GM18508 (cell line): Measurements from ENCODE around the gene FKBP2.

ENCODE experiments used
- ATAC-seq: cut with Tn5 transposase; IDR thresholded peaks from one replicate; pipeline ENCODE4 v1.9.1; 2021; ENCODE audit warnings: moderate number of reproducible peaks; ENCODE audit not compliant: insufficient read depth, unreplicated experiment

Gene FKBP2

GRCh38 chr11:64246871-64247728 lies 6.2 kb downstream of the FKBP2 start, which contains the start of gene PPP1R14B:
Gene PPP1R14B (minus strand): TSS chr11:64246943. CDS start chr11:64246673, 270 bp downstream.
- ATAC-seq = no peak

- no peak for ATAC-seq
Measured at GRCh38 chr11:64247729-64248531, 7.0 kb downstream of the FKBP2 start.

GRCh38 chr11:64248578-64248977 lies 7.7 kb downstream of the FKBP2 start:
- ATAC-seq = no peak

GRCh38 chr11:64249038-64249437 lies 8.1 kb downstream of the FKBP2 start:
- ATAC-seq = no peak

- ATAC-seq = no peak
Measured at GRCh38 chr11:64249563-64250414, 8.9 kb downstream of the FKBP2 start.

GRCh38 chr11:64250415-64251015 lies 9.6 kb downstream of the FKBP2 start:
- no peak for ATAC-seq

GRCh38 chr11:64251016-64251752 lies 10.3 kb downstream of the FKBP2 start, which contains the start of gene PLCB3:
Gene PLCB3 (plus strand): TSS chr11:64251530. CDS start chr11:64251650, 120 bp downstream.
- ATAC-seq = no peak

- no peak for ATAC-seq
Measured at GRCh38 chr11:64251753-64252002, 10.8 kb downstream of the FKBP2 start.

- ATAC-seq = no peak
Measured at GRCh38 chr11:64252003-64252872, 11.3 kb downstream of the FKBP2 start.

- ATAC-seq = no peak
Measured at GRCh38 chr11:64253043-64253442, 12.1 kb downstream of the FKBP2 start.

- no peak for ATAC-seq
Measured at GRCh38 chr11:64253481-64253880, 12.6 kb downstream of the FKBP2 start.

- ATAC-seq = no peak
Measured at GRCh38 chr11:64254326-64254725, 13.4 kb downstream of the FKBP2 start.

- ATAC-seq = no peak
Measured at GRCh38 chr11:64255135-64256128, 14.5 kb downstream of the FKBP2 start.

- ATAC-seq = no peak
Measured at GRCh38 chr11:64256300-64256699, 15.4 kb downstream of the FKBP2 start.

- ATAC-seq = no peak
Measured at GRCh38 chr11:64258356-64258755, 17.5 kb downstream of the FKBP2 start.

- ATAC-seq = no peak
Measured at GRCh38 chr11:64258946-64259532, 18.1 kb downstream of the FKBP2 start.

- ATAC-seq = no peak
Measured at GRCh38 chr11:64259533-64260067, 18.7 kb downstream of the FKBP2 start.
